WTC11 (cell line): ENCODE measurements around the gene CDX1. TPM values are rescaled to one million over a fixed set of nuclear protein-coding genes. Genes with fewer than 3 reads are reported as not detected.

Source experiments
- ATAC-seq: fragments of 200-7000 bp; cut with Tn5 transposase; 2 replicates; pipeline ENCODE4 v1.10.0; 2021; ENCODE audit warnings: mild to moderate bottlenecking, moderate library complexity
- CTCF ChIA-PET: fragments of 300-600 bp; sonication (Branson Sonifier 250); formaldehyde crosslinking; loops from one replicate; lab custom pipeline; 2021; ENCODE audit warnings: antibody characterized with exemption; lab: Charles Lee
- POLR2A ChIA-PET: fragments of 350-600 bp; sonication (Branson Sonifier 250); formaldehyde crosslinking; loops from one replicate; lab custom pipeline; 2021; ENCODE audit warnings: antibody characterized with exemption; lab: Charles Lee
- DNase-seq: peaks from one replicate; pipeline ENCODE4 v3.0.0; 2021; ENCODE audit warnings: low spot score
- H3K27ac Mint-ChIP-seq: 2 replicates; pipeline ENCODE4 v1.8.0; 2021; ENCODE audit warnings: mixed read lengths
- H3K27me3 Mint-ChIP-seq: 2 replicates; pipeline ENCODE4 v1.8.0; 2021; ENCODE audit warnings: low read depth, mild to moderate bottlenecking, moderate library complexity, mixed read lengths
- H3K36me3 Mint-ChIP-seq: 2 replicates; pipeline ENCODE4 v1.8.0; 2021; ENCODE audit warnings: mixed read lengths
- H3K4me1 Mint-ChIP-seq: 2 replicates; pipeline ENCODE4 v1.8.0; 2022; ENCODE audit warnings: mixed read lengths
- H3K4me3 Mint-ChIP-seq: 2 replicates; pipeline ENCODE4 v1.8.0; 2021; ENCODE audit warnings: mild to moderate bottlenecking, moderate library complexity, mixed read lengths
- H3K9me3 Mint-ChIP-seq: 2 replicates; pipeline ENCODE4 v1.8.0; 2021; ENCODE audit warnings: mixed read lengths
- ATF2 ChIP-seq: sonication (generic); formaldehyde crosslinking; IDR thresholded peaks from 2 replicates; pipeline ENCODE4 v1.8.1; 2022; ENCODE audit warnings: low read depth, missing genetic modification reagents, borderline replicate concordance
- CREM ChIP-seq: sonication (generic); formaldehyde crosslinking; IDR thresholded peaks from 2 replicates; pipeline ENCODE4 v1.8.1; 2022; ENCODE audit warnings: mild to moderate bottlenecking, missing genetic modification reagents, moderate library complexity
- FOXJ3 ChIP-seq: sonication (generic); formaldehyde crosslinking; IDR thresholded peaks from 2 replicates; pipeline ENCODE4 v1.9.0; 2021; ENCODE audit warnings: missing genetic modification reagents, mild to moderate bottlenecking, borderline replicate concordance
- FOXP4 ChIP-seq: sonication (generic); formaldehyde crosslinking; IDR thresholded peaks from 2 replicates; pipeline ENCODE4 v1.8.0; 2022; ENCODE audit warnings: mild to moderate bottlenecking, missing genetic modification reagents
- JAZF1 ChIP-seq: fragments of 250-450 bp; sonication (Bioruptor Pico); IDR thresholded peaks from 2 replicates; pipeline ENCODE4 v1.9.0; 2021; ENCODE audit warnings: moderate library complexity, mild to moderate bottlenecking, inconsistent platforms
- MLX ChIP-seq: sonication (generic); formaldehyde crosslinking; IDR thresholded peaks from 2 replicates; pipeline ENCODE4 v1.8.1; 2023; ENCODE audit warnings: mild to moderate bottlenecking, missing genetic modification reagents, moderate library complexity
- NR2C2 ChIP-seq: sonication (generic); formaldehyde crosslinking; IDR thresholded peaks from 2 replicates; pipeline ENCODE4 v1.8.0; 2022; ENCODE audit warnings: mild to moderate bottlenecking, missing genetic modification reagents
- PRRX2 ChIP-seq: fragments of 250-450 bp; sonication (Bioruptor Pico); IDR thresholded peaks from 2 replicates; pipeline ENCODE4 v1.8.0; 2021; ENCODE audit warnings: mild to moderate bottlenecking
- SMAD3 ChIP-seq: sonication (generic); formaldehyde crosslinking; IDR thresholded peaks from 2 replicates; pipeline ENCODE4 v1.8.0; 2022; ENCODE audit warnings: missing genetic modification reagents, mild to moderate bottlenecking, borderline replicate concordance
- SMAD4 ChIP-seq: sonication (generic); formaldehyde crosslinking; IDR thresholded peaks from 2 replicates; pipeline ENCODE4 v1.8.0; 2022; ENCODE audit warnings: mild to moderate bottlenecking, missing genetic modification reagents
- SOX15 ChIP-seq: fragments of 250-450 bp; sonication (Bioruptor Pico); IDR thresholded peaks from 2 replicates; pipeline ENCODE4 v1.9.0; 2021; ENCODE audit warnings: mild to moderate bottlenecking
- SP1 ChIP-seq: sonication (generic); formaldehyde crosslinking; conservative IDR thresholded peaks from 2 replicates; pipeline ENCODE4 v1.8.1; 2022; ENCODE audit warnings: missing genetic modification reagents
- STAT6 ChIP-seq: sonication (generic); formaldehyde crosslinking; conservative IDR thresholded peaks from 2 replicates; pipeline ENCODE4 v1.8.1; 2023; ENCODE audit warnings: mild to moderate bottlenecking, low read depth, missing genetic modification reagents, moderate library complexity
- TEAD4 ChIP-seq: sonication (generic); formaldehyde crosslinking; IDR thresholded peaks from 2 replicates; pipeline ENCODE4 v1.8.0; 2022; ENCODE audit warnings: mild to moderate bottlenecking, missing genetic modification reagents
- TP53 ChIP-seq: sonication (generic); formaldehyde crosslinking; IDR thresholded peaks from 2 replicates; pipeline ENCODE4 v1.8.1; 2023; ENCODE audit warnings: mild to moderate bottlenecking, missing genetic modification reagents
- ZNF219 ChIP-seq: sonication (generic); formaldehyde crosslinking; IDR thresholded peaks from 2 replicates; pipeline ENCODE4 v1.8.0; 2023; ENCODE audit warnings: missing genetic modification reagents, mild to moderate bottlenecking, borderline replicate concordance
- ZNF263 ChIP-seq: sonication (generic); formaldehyde crosslinking; IDR thresholded peaks from 2 replicates; pipeline ENCODE4 v1.8.1; 2022; ENCODE audit warnings: low read depth, mild to moderate bottlenecking, moderate library complexity, missing genetic modification reagents
- ZNF396 ChIP-seq: fragments of 250-450 bp; sonication (Bioruptor Pico); IDR thresholded peaks from 2 replicates; pipeline ENCODE4 v1.8.0; 2021; ENCODE audit warnings: mild to moderate bottlenecking, moderate library complexity, borderline replicate concordance
- ZNF423 ChIP-seq: fragments of 250-450 bp; sonication (Bioruptor Pico); IDR thresholded peaks from 2 replicates; pipeline ENCODE4 v2.1.2; 2022; ENCODE audit warnings: mild to moderate bottlenecking, moderate library complexity
- total RNA-seq: library from RNA; stranded (reverse); gene quantifications from 3 replicates; pipeline ENCODE4 v1.2.3, GENCODE V29; 2021

Gene CDX1
- total RNA-seq, 1 experiment from 2014 or later: 0.13 TPM

- ChIA-PET POLR2A (no interaction called here), CTCF (interaction anchor here (1.5 kb wide), 1 partner anchor 39 kb away, joined by 4 read pairs; no protein-coding TSS in a partner anchor)
- Mint-ChIP-seq H3K4me1 (no peaks in the 10 kb centered on the region), H3K27me3 (peaks cover 9% of the 10 kb centered on the region), H3K9me3 (no peaks in the 10 kb centered on the region), H3K36me3 (no peaks in the 10 kb centered on the region), H3K4me3 (no peak overlapping the region), H3K27ac (no peak overlapping the region)
- DNase-seq: no peak
- ATAC-seq: no peak
- TF ChIP-seq SMAD4 (CRISPR knock-in tag) (no peak), ZNF423 (CRISPR knock-in tag) (no peak), JAZF1 (no peak), FOXP4 (CRISPR knock-in tag) (no peak), STAT6 (no peak), SP1 (CRISPR knock-in tag) (no peak), FOXJ3 (no peak), PRRX2 (no peak), CREM (no peak), MLX (CRISPR knock-in tag) (no peak)
These were observed 12.5 kb downstream of the CDX1 start for GRCh38 chr5:150179019-150179620.

GRCh38 chr5:150180241-150181026, 13.9 kb downstream of the CDX1 start:
- Mint-ChIP-seq H3K27me3 (peaks cover 13% of the 10 kb centered on the region), H3K27ac (no peak overlapping the region), H3K4me3 (no peak overlapping the region), H3K36me3 (no peaks in the 10 kb centered on the region), H3K9me3 (no peaks in the 10 kb centered on the region), H3K4me1 (peaks cover 9% of the 10 kb centered on the region)
- ChIA-PET POLR2A (no interaction called here), CTCF (interaction anchor here (1.5 to 1.8 kb wide), 2 partner anchors 18 to 38 kb away, joined by 4 to 6 read pairs; no protein-coding TSS in a partner anchor)
- no peak for DNase-seq
- TF ChIP-seq ZNF396 (CRISPR knock-in tag): no peak
- no peak for TF ChIP-seq ATF2
- no peak for TF ChIP-seq TP53 (CRISPR knock-in tag)
- ATAC-seq: no peak

- TF ChIP-seq NR2C2 (CRISPR knock-in tag) (no peak), ZNF219 (CRISPR knock-in tag) (no peak), SOX15 (CRISPR knock-in tag) (no peak), TEAD4 (no peak), SMAD3 (CRISPR knock-in tag) (no peak), ZNF263 (CRISPR knock-in tag) (no peak)
- no peaks in the 10 kb centered on the region for H3K9me3 Mint-ChIP-seq
- DNase-seq: no peak
- POLR2A ChIA-PET: no interaction called here
- no peak for ATAC-seq
- peaks cover 18% of the 10 kb centered on the region for H3K27me3 Mint-ChIP-seq
- no peak overlapping the region for H3K4me3 Mint-ChIP-seq
- CTCF ChIA-PET: interaction anchor here (1.8 kb wide), 1 partner anchor 18 kb away, joined by 6 read pairs; no protein-coding TSS in a partner anchor
- H3K27ac Mint-ChIP-seq: no peak overlapping the region
- peaks cover 15% of the 10 kb centered on the region for H3K4me1 Mint-ChIP-seq
- H3K36me3 Mint-ChIP-seq: no peaks in the 10 kb centered on the region
These were observed 14.4 kb downstream of the CDX1 start for GRCh38 chr5:150181027-150181426.
